Gastrocnemius medialis (tissue), 4 donors: ENCODE measurements around the gene KCNQ1.

Experiments used
- CTCF ChIP-seq, 5 experiments: fragments of 450-650 bp in 3 of 5; fragments of 200-600 bp in 2 of 5; sonication (generic) in 2 of 5; IDR thresholded peaks in 4 of 5; conservative IDR thresholded peaks in 1 of 5; 1 replicate in 4 of 5; 2 replicates in 1 of 5; pipeline ENCODE4 v1.5.1; 2016 to 2019; ENCODE audit warnings: antibody characterized with exemption in 5 of 5, mild to moderate bottlenecking in 3 of 5, moderate library complexity in 3 of 5
- POLR2A ChIP-seq, 2 donors: fragments of 450-650 bp; IDR thresholded peaks; one replicate each; pipeline ENCODE4 v1.6.1; 2017; ENCODE audit warnings: antibody characterized with exemption in 2 of 2, mild to moderate bottlenecking in 2 of 2, moderate library complexity in 2 of 2

DNA sequence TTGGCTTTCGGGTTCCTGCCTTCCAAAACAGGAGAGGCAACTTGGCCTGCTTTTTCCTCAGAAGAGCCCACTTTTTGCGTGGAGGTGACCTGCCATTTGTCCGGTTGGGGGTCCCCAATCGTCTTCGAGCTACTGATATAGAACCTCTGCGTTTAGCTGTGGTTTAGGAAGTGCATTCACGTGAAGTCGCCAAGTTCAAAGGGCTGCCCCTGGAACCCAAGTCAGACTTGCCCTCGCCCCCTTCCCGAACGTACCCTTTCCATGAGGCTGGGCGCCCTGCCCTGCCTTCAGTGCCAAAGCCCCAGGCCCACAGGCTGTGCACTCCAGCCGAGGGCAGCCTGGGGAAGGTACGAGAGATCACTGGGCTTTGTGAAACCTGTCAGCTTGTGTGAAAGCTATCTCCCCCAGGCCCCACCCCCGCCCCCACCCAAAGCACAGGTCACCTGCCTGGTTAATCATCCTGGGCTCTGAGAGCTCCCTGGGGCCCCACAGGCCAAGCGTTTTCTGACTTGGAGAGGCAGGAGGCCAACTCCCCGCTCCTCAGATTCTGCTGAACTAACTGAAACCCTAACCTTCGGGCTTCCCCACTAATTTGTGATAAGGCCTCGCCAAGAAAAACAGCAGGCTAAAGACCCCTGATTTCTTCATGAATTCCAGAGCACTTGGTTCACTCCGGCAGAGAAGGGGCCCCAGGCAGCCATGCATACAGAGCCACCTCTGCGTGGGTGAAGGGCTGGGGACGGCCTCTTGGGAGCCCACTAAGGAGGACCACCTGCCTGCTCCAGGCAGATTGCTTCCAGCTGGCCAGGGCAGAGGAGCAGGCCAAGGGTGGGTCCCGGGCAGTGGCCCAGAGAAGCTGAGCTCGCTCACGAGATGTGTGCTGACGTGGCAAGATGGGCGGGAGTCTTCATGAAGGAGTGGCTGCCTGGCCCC, 280.8 kb downstream of the KCNQ1 start:
- TF ChIP-seq POLR2A (IDR thresholded peaks at IDR 0.05) (no peak), CTCF (IDR thresholded peaks at IDR 0.05 in 4 of 5, conservative IDR thresholded peaks at IDR 0.05 in 1 of 5) (no peak)
